ENCODE data around the gene KCNH2. TPM values are rescaled to one million over a fixed set of nuclear protein-coding genes. Genes with fewer than 3 reads are reported as not detected.

Gene KCNH2
- total and polyA plus RNA-seq, 10 of the 15 experiments (the other 5 are each of a cell fraction or from before 2014, with no cell fraction given), result 0.04 to 0.24 (median 0.17) TPM; not detected in 6

GRCh38 chr7:150961510-150962289 lies 16.4 kb downstream of the KCNH2 start (continued):
- TF ChIP-seq SKIL (IDR thresholded peaks at IDR 0.05; ENCODE audit: low read depth, poor library complexity, severe bottlenecking) (no peak), PKNOX1 (IDR thresholded peaks at IDR 0.05) (no peak), ELK1 (IDR thresholded peaks at IDR 0.05; ENCODE audit: low read depth, low read length) (no peak), RELA (IDR thresholded peaks at IDR 0.05; ENCODE audit: borderline replicate concordance, partially characterized antibody) (no peak), NFXL1 (IDR thresholded peaks at IDR 0.05; ENCODE audit: borderline replicate concordance) (no peak), CUX1 (IDR thresholded peaks at IDR 0.05; ENCODE audit: insufficient replicate concordance, low read depth, low read length) (no peak), SP1 (IDR thresholded peaks at IDR 0.05; ENCODE audit: low read depth, low read length) (no peak), TARDBP (IDR thresholded peaks at IDR 0.05; ENCODE audit: borderline replicate concordance) (no peak), MXI1 (IDR thresholded peaks at IDR 0.05; ENCODE audit: low read depth, low read length) (no peak)
